GM12878 (cell line): ENCODE measurements around the gene IFT27. TPM values are rescaled to one million over a fixed set of nuclear protein-coding genes. Genes with fewer than 3 reads are reported as not detected.

ENCODE experiments used
- ATAC-seq: fragments of 200-7000 bp; cut with Tn5 transposase; 3 replicates; pipeline ENCODE4 v1.9.1; 2020; ENCODE audit warnings: mild to moderate bottlenecking, moderate library complexity
- BruUV-seq: library from RNA; stranded (reverse); fragments of 400-500 nt; replicated peaks from 2 replicates; lab custom pipeline; 2021; lab: Mats Ljungman, UMichigan
- CTCF ChIA-PET: fragments of 300-600 bp; sonication (Branson Sonifier 250); formaldehyde crosslinking; extraction: SDS; loops from one replicate; lab custom pipeline; 2021; ENCODE audit warnings: inconsistent platforms; lab: Yijun Ruan, JAX
- POLR2A ChIA-PET: fragments of 350-600 bp; formaldehyde crosslinking; extraction: SDS; loops from one replicate; lab custom pipeline; 2021; ENCODE audit warnings: inconsistent platforms; lab: Charles Lee
- RAD21 ChIA-PET: fragments of 300-600 bp; sonication (Branson Sonifier 250); formaldehyde crosslinking; loops from one replicate; lab custom pipeline; 2023; ENCODE audit warnings: antibody characterized with exemption; ENCODE audit not compliant: unreplicated experiment; lab: Charles Lee
- SMC1A ChIA-PET: fragments of 300-600 bp; sonication (Branson Sonifier 250); formaldehyde crosslinking; loops from one replicate; lab custom pipeline; 2023; ENCODE audit not compliant: unreplicated experiment, uncharacterized antibody; lab: Charles Lee
- DNase-seq: peaks from one replicate; pipeline ENCODE4 v3.0.0-alpha.2; 2011; ENCODE audit warnings: low read depth, low spot score
- FAIRE-seq: peaks from 3 replicates; lab custom pipeline; 2011; peaks lifted over from hg19 to GRCh38; lab: Jason Lieb, UNC
- H2AFZ ChIP-seq: 2 replicates; pipeline ENCODE4 v1.6.0; 2011; ENCODE audit warnings: low read depth, low read length, control low read depth; ENCODE audit not compliant: control insufficient read depth
- H3K27ac ChIP-seq: 2 replicates; pipeline ENCODE4 v1.5.1; 2011; ENCODE audit warnings: control low read depth; ENCODE audit not compliant: control insufficient read depth, insufficient read depth
- H3K27me3 ChIP-seq, 2 experiments: replicated peaks in 1 of 2; 2 replicates each; pipeline versions ENCODE4 v1.6.0 to v1.6.1; 2011; ENCODE audit warnings: low read length in 1 of 2; ENCODE audit not compliant: control insufficient read depth in 2 of 2, insufficient read depth in 2 of 2
- H3K36me3 ChIP-seq, 2 experiments: 2 replicates each; pipeline ENCODE4 v1.5.1; 2011; ENCODE audit warnings: low read length in 1 of 2; ENCODE audit not compliant: control insufficient read depth in 2 of 2, insufficient read depth in 2 of 2
- H3K4me1 ChIP-seq: 2 replicates; pipeline ENCODE4 v1.6.1; 2011; ENCODE audit warnings: mild to moderate bottlenecking, low read length, moderate library complexity, mixed read lengths; ENCODE audit not compliant: control insufficient read depth, insufficient read depth
- H3K4me2 ChIP-seq: 2 replicates; pipeline ENCODE4 v1.6.0; 2011; ENCODE audit warnings: control low read depth; ENCODE audit not compliant: control insufficient read depth, insufficient read depth
- H3K4me3 ChIP-seq: fragments of 200-600 bp; sonication (generic); 2 replicates; pipeline ENCODE4 v1.5.1; 2016
- H3K79me2 ChIP-seq: 2 replicates; pipeline ENCODE4 v1.6.0; 2011; ENCODE audit warnings: low read length; ENCODE audit not compliant: control insufficient read depth, insufficient read depth
- H3K9ac ChIP-seq: 2 replicates; pipeline ENCODE4 v1.8.0; 2011; ENCODE audit warnings: low read length, control low read depth, mixed read lengths; ENCODE audit not compliant: control insufficient read depth, insufficient read depth
- H3K9me3 ChIP-seq: replicated peaks from 3 replicates; pipeline ENCODE4 v1.5.1; 2011; ENCODE audit warnings: mild to moderate bottlenecking, low read length; ENCODE audit not compliant: control insufficient read depth, insufficient read depth
- H4K20me1 ChIP-seq: 2 replicates; pipeline ENCODE4 v1.6.0; 2011; ENCODE audit not compliant: control insufficient read depth, insufficient read depth
- ATF2 ChIP-seq: IDR thresholded peaks from 2 replicates; pipeline ENCODE4 v1.6.1; 2012; ENCODE audit warnings: low read length, inconsistent platforms
- EGR1 ChIP-seq, 2 experiments: IDR thresholded peaks; 1 replicate in 1 of 2; 2 replicates in 1 of 2; pipeline ENCODE4 v1.6.1; 2011 to 2012; ENCODE audit warnings: low read depth in 2 of 2, low read length in 2 of 2, borderline replicate concordance in 1 of 2, mild to moderate bottlenecking in 1 of 2, moderate library complexity in 1 of 2
- KAT2A ChIP-seq: conservative IDR thresholded peaks from 2 replicates; pipeline ENCODE4 v1.6.1; 2011; ENCODE audit warnings: low read depth, low read length; ENCODE audit not compliant: control insufficient read depth
- MAX ChIP-seq: IDR thresholded peaks from 2 replicates; pipeline ENCODE4 v1.6.1; 2012; ENCODE audit warnings: low read depth, low read length, improper control_type of control experiment
- MYC ChIP-seq: IDR thresholded peaks from 2 replicates; pipeline ENCODE4 v1.6.1; 2011; ENCODE audit warnings: mild to moderate bottlenecking, low read length, moderate library complexity, inconsistent platforms; ENCODE audit not compliant: insufficient read depth, insufficient replicate concordance, insufficient read length, severe bottlenecking
- RFX5 ChIP-seq: IDR thresholded peaks from 2 replicates; pipeline ENCODE4 v1.6.1; 2011; ENCODE audit warnings: low read depth, low read length, improper control_type of control experiment
- SKIL ChIP-seq: fragments of 450-650 bp; IDR thresholded peaks from 2 replicates; pipeline ENCODE4 v1.6.1; 2017; ENCODE audit warnings: mild to moderate bottlenecking, low read depth, inconsistent platforms; ENCODE audit not compliant: poor library complexity, severe bottlenecking
- SREBF1 ChIP-seq: IDR thresholded peaks from 2 replicates; pipeline ENCODE4 v1.6.1; 2012; ENCODE audit warnings: mild to moderate bottlenecking, low read length
- TARDBP ChIP-seq: IDR thresholded peaks from 2 replicates; pipeline ENCODE4 v1.6.1; 2016; ENCODE audit warnings: borderline replicate concordance
- ZBTB4 ChIP-seq: fragments of 450-650 bp; formaldehyde crosslinking; IDR thresholded peaks from 2 replicates; pipeline ENCODE4 v1.4.0; 2022; ENCODE audit warnings: mild to moderate bottlenecking, moderate library complexity
- ZNF274 ChIP-seq: IDR thresholded peaks from one replicate; pipeline ENCODE4 v1.8.0; 2011; ENCODE audit not compliant: insufficient read length, insufficient read depth
- ZNF622 ChIP-seq: fragments of 450-650 bp; IDR thresholded peaks from 2 replicates; pipeline ENCODE4 v1.6.1; 2017; ENCODE audit warnings: mild to moderate bottlenecking, inconsistent platforms
- WGBS: methylation state at CpG from one replicate; pipeline ENCODE4 v1.1.6; 2016; ENCODE audit warnings: low lambda C conversion rate; ENCODE audit not compliant: insufficient replicate concordance, insufficient coverage; ENCODE audit errors: missing lambda C conversion rate; 5-methylcytosine and 5-hydroxymethylcytosine counted together
- in situ Hi-C: fragments of 300-500 bp; cut with MboI; formaldehyde crosslinking; loops from 9 replicates; pipeline ENCODE4 v1.14.3; 2018; ENCODE audit warnings: mixed read lengths
- intact Hi-C: fragments of 100-400 bp; cut with micrococcal nuclease; formaldehyde crosslinking; loops from one replicate; pipeline ENCODE4 v1.14.2; 2022; ENCODE audit not compliant: unreplicated experiment
- polyA plus RNA-seq, 11 experiments: library from polyadenylated mRNA; depleted of rRNA in 4 of 11; unstranded in 6 of 11; stranded (reverse) in 5 of 11; fragments of >200 nt; fragmentation: Nextera tagmentation in 4 of 11; fragmentation: Illumina TruSeq in 1 of 11; extraction: Ambion mirVana in 4 of 11; extraction: Trizol in 1 of 11; gene quantifications; 1 replicate in 1 of 11; 2 replicates in 10 of 11; pipeline versions ENCODE4 v1.2.1 to v1.2.3, GENCODE V29; 2011 to 2016; ENCODE audit warnings: inconsistent platforms in 2 of 11, missing spikeins in 2 of 11, low read depth in 1 of 11
- total RNA-seq, 4 experiments: library from RNA; depleted of rRNA in 3 of 4; stranded (reverse); fragments of >200 nt in 3 of 4; fragmentation: Illumina TruSeq in 1 of 4; extraction: Trizol in 1 of 4; gene quantifications; 2 replicates each; pipeline versions ENCODE4 v1.2.1 to v1.2.3, GENCODE V29; 2013 to 2021

IFT27 gene
- total and polyA plus RNA-seq, 10 of the 15 experiments (the other 5 are each of a cell fraction or from before 2014, with no cell fraction given): 2.7 to 32.5 (median 10.2) TPM

- TF ChIP-seq SREBF1 (no peak), ATF2 (no peak)
- TF ChIP-seq, all 136 proteins: peak for 0
These were observed 11.5 kb upstream of the IFT27 start (continued) for GRCh38 chr22:36787204-36787988.

GRCh38 chr22:36783743-36784142 is 7.8 kb upstream of the IFT27 start:
- RAD21 ChIA-PET: interaction anchor here (1.7 to 4.1 kb wide), 4 partner anchors 68 to 260 kb away, joined by 4 to 34 read pairs (median 18); no protein-coding TSS in a partner anchor
- Histone ChIP-seq H3K36me3 (no peaks in the 10 kb centered on the region), H3K4me3 (no peak overlapping the region), H3K9me3 (no peaks in the 10 kb centered on the region), H3K4me2 (no peak overlapping the region), H4K20me1 (no peaks in the 10 kb centered on the region), H3K27me3 (peaks cover 2 to 5% of the 10 kb centered on the region in 2 experiments; a peak in 2 of 4 replicates), H2AFZ (no peak overlapping the region), H3K9ac (no peak overlapping the region), H3K27ac (no peak overlapping the region), H3K79me2 (no peaks in the 10 kb centered on the region), H3K4me1 (no peaks in the 10 kb centered on the region)
- POLR2A ChIA-PET: interaction anchor here (0.5 kb wide), 1 partner anchor 10 kb away, joined by 3 read pairs; no protein-coding TSS in a partner anchor
- in situ Hi-C loops: no loop called here
- FAIRE-seq (no peak), ATAC-seq (no peak), DNase-seq (no peak)
- intact Hi-C loops: loop anchor here (10.0 kb wide), 1 partner anchor 411 kb away; no protein-coding TSS in a partner anchor
- CTCF ChIA-PET: interaction anchor here (1.0 to 9.9 kb wide), 4 partner anchors 10 to 260 kb away, joined by 3 to 115 read pairs (median 56); no protein-coding TSS in a partner anchor
- 0% methylated on average over 2 of the region's 2 CpGs for WGBS
- SMC1A ChIA-PET: interaction anchor here (2.5 to 4.3 kb wide), 3 partner anchors 72 to 260 kb away, joined by 8 to 29 read pairs (median 11); no protein-coding TSS in a partner anchor
- BruUV-seq: no TSS peak
- TF ChIP-seq TARDBP (no peak), RFX5 (no peak), SKIL (no peak), ZBTB4 (CRISPR knock-in tag) (no peak), MYC (no peak), ZNF622 (no peak), EGR1 (IDR thresholded peaks at IDR 0.05; ENCODE audit: borderline replicate concordance in 1 of 2, low read depth in 2 of 2, low read length in 2 of 2) (no peak), MAX (no peak), KAT2A (no peak), ZNF274 (no peak)
